SU-DHL-6 (cell line): ENCODE measurements around the gene SOX18.

Experiments used
- H2AFZ ChIP-seq: fragments of 200-600 bp; sonication (generic); 2 replicates; pipeline ENCODE4 v1.6.1; 2014; ENCODE audit warnings: low read depth, mild to moderate bottlenecking, moderate library complexity, mixed read lengths, antibody characterized with exemption, low read length; ENCODE audit not compliant: severe bottlenecking
- H3F3A ChIP-seq: fragments of 200-600 bp; shearing (Covaris generic); 2 replicates; pipeline ENCODE4 v1.6.0; 2016; ENCODE audit warnings: antibody characterized with exemption, mild to moderate bottlenecking; ENCODE audit not compliant: insufficient read depth
- H3K27ac ChIP-seq: fragments of 200-600 bp; sonication (generic); 2 replicates; pipeline ENCODE4 v1.5.1; 2016; ENCODE audit warnings: low read depth, mild to moderate bottlenecking, low read length, moderate library complexity, mixed read lengths
- H3K27me3 ChIP-seq: fragments of 200-600 bp; sonication (generic), shearing (Covaris generic); 2 replicates; pipeline ENCODE4 v1.6.0; 2014; ENCODE audit warnings: mild to moderate bottlenecking, low read length
- H3K36me3 ChIP-seq: fragments of 200-600 bp; sonication (generic); 2 replicates; pipeline ENCODE4 v1.6.1; 2014; ENCODE audit warnings: mild to moderate bottlenecking, low read length, mixed read lengths
- H3K4me2 ChIP-seq: fragments of 300-600, 200-600 bp; shearing (Covaris generic), sonication (generic); 2 replicates; pipeline ENCODE4 v1.6.0; 2014; ENCODE audit warnings: low read length, low read depth, mild to moderate bottlenecking; ENCODE audit not compliant: poor library complexity, severe bottlenecking
- H3K4me3 ChIP-seq: fragments of 200-600 bp; sonication (generic); 2 replicates; pipeline ENCODE4 v1.5.1; 2014; ENCODE audit warnings: antibody characterized with exemption, low read length, mild to moderate bottlenecking, mixed read lengths; ENCODE audit not compliant: insufficient read depth, poor library complexity, severe bottlenecking
- H3K79me2 ChIP-seq: fragments of 200-600 bp; sonication (generic); 2 replicates; pipeline ENCODE4 v1.6.1; 2014; ENCODE audit warnings: mild to moderate bottlenecking, low read length, moderate library complexity; ENCODE audit not compliant: insufficient read depth
- H3K9ac ChIP-seq: fragments of 200-600 bp; sonication (generic); 2 replicates; pipeline ENCODE4 v1.7.0; 2014; ENCODE audit warnings: mild to moderate bottlenecking, low read length
- H3K9me2 ChIP-seq: fragments of 200-600 bp; sonication (generic); replicated peaks from 2 replicates; pipeline ENCODE4 v1.6.1; 2014; ENCODE audit warnings: low read length; ENCODE audit not compliant: insufficient read depth
- H3K9me3 ChIP-seq: fragments of 200-600 bp; sonication (generic); 2 replicates; pipeline ENCODE4 v1.6.1; 2014; ENCODE audit warnings: low read length, mixed read lengths; ENCODE audit not compliant: insufficient read depth
- H4K20me1 ChIP-seq: fragments of 200-600 bp; sonication (generic); 2 replicates; pipeline ENCODE4 v1.6.1; 2014; ENCODE audit warnings: low read depth, mild to moderate bottlenecking, antibody characterized with exemption, low read length, moderate library complexity, mixed read lengths
- CTCF ChIP-seq: fragments of 200-600 bp; sonication (generic); IDR thresholded peaks from one replicate; pipeline ENCODE4 v1.5.1; 2017; ENCODE audit warnings: antibody characterized with exemption, mild to moderate bottlenecking, low read length, moderate library complexity; ENCODE audit not compliant: insufficient read depth, poor library complexity, severe bottlenecking
- EZH2phosphoT487 ChIP-seq: fragments of 200-600 bp; sonication (generic), shearing (Covaris generic); conservative IDR thresholded peaks from 2 replicates; pipeline ENCODE4 v1.6.1; 2018; ENCODE audit warnings: mild to moderate bottlenecking, antibody characterized with exemption, low read length, moderate library complexity, mixed read lengths

SOX18 gene

GRCh38 chr20:64037199-64037497 is 12.3 kb downstream of the SOX18 start:
- Histone ChIP-seq H3K9ac (no peak overlapping the region), H3K4me2 (no peak overlapping the region), H3K36me3 (no peaks in the 10 kb centered on the region), H3K9me2 (no peaks in the 10 kb centered on the region), H2AFZ (no peak overlapping the region), H3F3A (no peaks in the 10 kb centered on the region), H3K9me3 (no peaks in the 10 kb centered on the region), H3K27ac (no peak overlapping the region), H3K4me3 (no peak overlapping the region), H3K27me3 (no peaks in the 10 kb centered on the region), H4K20me1 (no peaks in the 10 kb centered on the region), H3K79me2 (no peaks in the 10 kb centered on the region)
- no peak for TF ChIP-seq CTCF
- TF ChIP-seq EZH2phosphoT487, result no peak

GRCh38 chr20:64036346-64037198 is 12.9 kb downstream of the SOX18 start:
- H3K4me3 ChIP-seq, result no peak overlapping the region
- H2AFZ ChIP-seq, result no peak overlapping the region
- no peak overlapping the region for H3K27ac ChIP-seq
- H3F3A ChIP-seq, result no peaks in the 10 kb centered on the region
- no peak for TF ChIP-seq CTCF
- H3K9me3 ChIP-seq, result no peaks in the 10 kb centered on the region
- no peak overlapping the region for H3K9ac ChIP-seq
- H4K20me1 ChIP-seq, result no peaks in the 10 kb centered on the region
- H3K36me3 ChIP-seq, result no peaks in the 10 kb centered on the region
- no peaks in the 10 kb centered on the region for H3K9me2 ChIP-seq
- no peak overlapping the region for H3K4me2 ChIP-seq
- no peaks in the 10 kb centered on the region for H3K79me2 ChIP-seq
- no peaks in the 10 kb centered on the region for H3K27me3 ChIP-seq

- Histone ChIP-seq H3K79me2 (no peaks in the 10 kb centered on the region), H2AFZ (no peak within 1 kb of the TSS), H3F3A (no peaks in the 10 kb centered on the region), H3K9me2 (no peaks in the 10 kb centered on the region), H3K9me3 (no peaks in the 10 kb centered on the region), H3K4me3 (no peak within 1 kb of the TSS), H4K20me1 (no peaks in the 10 kb centered on the region), H3K27ac (no peak within 1 kb of the TSS), H3K36me3 (no peaks in the 10 kb centered on the region), H3K27me3 (no peaks in the 10 kb centered on the region), H3K4me2 (no peak within 1 kb of the TSS), H3K9ac (no peak within 1 kb of the TSS)
- no peak for TF ChIP-seq EZH2phosphoT487
- TF ChIP-seq CTCF, result no peak
Observed at GRCh38 chr20:64035933-64036345, 13.5 kb downstream of the SOX18 start, which contains the start of gene C20orf204. Gene C20orf204, plus strand, starts transcription at chr20:64036182. Its CDS starts 142 bp downstream, at chr20:64036324.
